ENCODE results near the gene KCNIP4. TPM values are rescaled to one million over a fixed set of nuclear protein-coding genes. Genes with fewer than 3 reads are reported as not detected.

The KCNIP4 gene
- total and polyA plus RNA-seq, 2 of the 8 experiments (the other 6 are each of a cell fraction or from before 2014, with no cell fraction given): 0.06 TPM; not detected in 1

DNA sequence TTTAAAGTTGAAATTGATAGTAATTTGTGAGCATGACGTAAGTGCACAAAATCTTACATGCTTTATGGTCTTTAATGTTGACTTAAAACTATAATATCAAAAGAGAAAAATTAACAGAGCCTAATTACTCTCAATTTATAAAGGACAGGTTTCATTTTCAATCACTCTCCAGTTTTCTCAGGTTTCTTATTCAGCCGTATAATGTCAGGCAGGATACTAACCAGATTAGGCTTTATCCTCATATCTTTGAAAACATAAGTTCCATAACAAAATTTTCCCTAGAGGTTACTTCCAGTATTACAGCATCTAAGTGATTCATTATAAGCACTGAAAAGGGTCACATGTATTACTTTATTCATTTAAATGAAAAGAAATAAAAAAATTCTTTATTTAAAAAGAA lies 756.2 kb downstream of the KCNIP4 start (continued):
- TF ChIP-seq, protein P1, sequence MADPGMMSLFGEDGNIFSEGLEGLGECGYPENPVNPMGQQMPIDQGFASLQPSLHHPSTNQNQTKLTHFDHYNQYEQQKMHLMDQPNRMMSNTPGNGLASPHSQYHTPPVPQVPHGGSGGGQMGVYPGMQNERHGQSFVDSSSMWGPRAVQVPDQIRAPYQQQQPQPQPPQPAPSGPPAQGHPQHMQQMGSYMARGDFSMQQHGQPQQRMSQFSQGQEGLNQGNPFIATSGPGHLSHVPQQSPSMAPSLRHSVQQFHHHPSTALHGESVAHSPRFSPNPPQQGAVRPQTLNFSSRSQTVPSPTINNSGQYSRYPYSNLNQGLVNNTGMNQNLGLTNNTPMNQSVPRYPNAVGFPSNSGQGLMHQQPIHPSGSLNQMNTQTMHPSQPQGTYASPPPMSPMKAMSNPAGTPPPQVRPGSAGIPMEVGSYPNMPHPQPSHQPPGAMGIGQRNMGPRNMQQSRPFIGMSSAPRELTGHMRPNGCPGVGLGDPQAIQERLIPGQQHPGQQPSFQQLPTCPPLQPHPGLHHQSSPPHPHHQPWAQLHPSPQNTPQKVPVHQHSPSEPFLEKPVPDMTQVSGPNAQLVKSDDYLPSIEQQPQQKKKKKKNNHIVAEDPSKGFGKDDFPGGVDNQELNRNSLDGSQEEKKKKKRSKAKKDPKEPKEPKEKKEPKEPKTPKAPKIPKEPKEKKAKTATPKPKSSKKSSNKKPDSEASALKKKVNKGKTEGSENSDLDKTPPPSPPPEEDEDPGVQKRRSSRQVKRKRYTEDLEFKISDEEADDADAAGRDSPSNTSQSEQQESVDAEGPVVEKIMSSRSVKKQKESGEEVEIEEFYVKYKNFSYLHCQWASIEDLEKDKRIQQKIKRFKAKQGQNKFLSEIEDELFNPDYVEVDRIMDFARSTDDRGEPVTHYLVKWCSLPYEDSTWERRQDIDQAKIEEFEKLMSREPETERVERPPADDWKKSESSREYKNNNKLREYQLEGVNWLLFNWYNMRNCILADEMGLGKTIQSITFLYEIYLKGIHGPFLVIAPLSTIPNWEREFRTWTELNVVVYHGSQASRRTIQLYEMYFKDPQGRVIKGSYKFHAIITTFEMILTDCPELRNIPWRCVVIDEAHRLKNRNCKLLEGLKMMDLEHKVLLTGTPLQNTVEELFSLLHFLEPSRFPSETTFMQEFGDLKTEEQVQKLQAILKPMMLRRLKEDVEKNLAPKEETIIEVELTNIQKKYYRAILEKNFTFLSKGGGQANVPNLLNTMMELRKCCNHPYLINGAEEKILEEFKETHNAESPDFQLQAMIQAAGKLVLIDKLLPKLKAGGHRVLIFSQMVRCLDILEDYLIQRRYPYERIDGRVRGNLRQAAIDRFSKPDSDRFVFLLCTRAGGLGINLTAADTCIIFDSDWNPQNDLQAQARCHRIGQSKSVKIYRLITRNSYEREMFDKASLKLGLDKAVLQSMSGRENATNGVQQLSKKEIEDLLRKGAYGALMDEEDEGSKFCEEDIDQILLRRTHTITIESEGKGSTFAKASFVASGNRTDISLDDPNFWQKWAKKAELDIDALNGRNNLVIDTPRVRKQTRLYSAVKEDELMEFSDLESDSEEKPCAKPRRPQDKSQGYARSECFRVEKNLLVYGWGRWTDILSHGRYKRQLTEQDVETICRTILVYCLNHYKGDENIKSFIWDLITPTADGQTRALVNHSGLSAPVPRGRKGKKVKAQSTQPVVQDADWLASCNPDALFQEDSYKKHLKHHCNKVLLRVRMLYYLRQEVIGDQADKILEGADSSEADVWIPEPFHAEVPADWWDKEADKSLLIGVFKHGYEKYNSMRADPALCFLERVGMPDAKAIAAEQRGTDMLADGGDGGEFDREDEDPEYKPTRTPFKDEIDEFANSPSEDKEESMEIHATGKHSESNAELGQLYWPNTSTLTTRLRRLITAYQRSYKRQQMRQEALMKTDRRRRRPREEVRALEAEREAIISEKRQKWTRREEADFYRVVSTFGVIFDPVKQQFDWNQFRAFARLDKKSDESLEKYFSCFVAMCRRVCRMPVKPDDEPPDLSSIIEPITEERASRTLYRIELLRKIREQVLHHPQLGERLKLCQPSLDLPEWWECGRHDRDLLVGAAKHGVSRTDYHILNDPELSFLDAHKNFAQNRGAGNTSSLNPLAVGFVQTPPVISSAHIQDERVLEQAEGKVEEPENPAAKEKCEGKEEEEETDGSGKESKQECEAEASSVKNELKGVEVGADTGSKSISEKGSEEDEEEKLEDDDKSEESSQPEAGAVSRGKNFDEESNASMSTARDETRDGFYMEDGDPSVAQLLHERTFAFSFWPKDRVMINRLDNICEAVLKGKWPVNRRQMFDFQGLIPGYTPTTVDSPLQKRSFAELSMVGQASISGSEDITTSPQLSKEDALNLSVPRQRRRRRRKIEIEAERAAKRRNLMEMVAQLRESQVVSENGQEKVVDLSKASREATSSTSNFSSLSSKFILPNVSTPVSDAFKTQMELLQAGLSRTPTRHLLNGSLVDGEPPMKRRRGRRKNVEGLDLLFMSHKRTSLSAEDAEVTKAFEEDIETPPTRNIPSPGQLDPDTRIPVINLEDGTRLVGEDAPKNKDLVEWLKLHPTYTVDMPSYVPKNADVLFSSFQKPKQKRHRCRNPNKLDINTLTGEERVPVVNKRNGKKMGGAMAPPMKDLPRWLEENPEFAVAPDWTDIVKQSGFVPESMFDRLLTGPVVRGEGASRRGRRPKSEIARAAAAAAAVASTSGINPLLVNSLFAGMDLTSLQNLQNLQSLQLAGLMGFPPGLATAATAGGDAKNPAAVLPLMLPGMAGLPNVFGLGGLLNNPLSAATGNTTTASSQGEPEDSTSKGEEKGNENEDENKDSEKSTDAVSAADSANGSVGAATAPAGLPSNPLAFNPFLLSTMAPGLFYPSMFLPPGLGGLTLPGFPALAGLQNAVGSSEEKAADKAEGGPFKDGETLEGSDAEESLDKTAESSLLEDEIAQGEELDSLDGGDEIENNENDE (IDR thresholded peaks at IDR 0.05; ENCODE audit: insufficient replicate concordance, low read length): no peak
- TF ChIP-seq POLR2A (IDR thresholded peaks at IDR 0.05; ENCODE audit: control extremely low read depth in 1 of 2, low read depth in 2 of 2, low read length in 2 of 2): no peak
- TF ChIP-seq EZH2 (IDR thresholded peaks at IDR 0.05; ENCODE audit: low read depth, low read length, severe bottlenecking): no peak
- no peak for TF ChIP-seq FOSL1 (IDR thresholded peaks at IDR 0.05; ENCODE audit: insufficient read depth, low read depth, low read length)
- TF ChIP-seq SRF (IDR thresholded peaks at IDR 0.05; ENCODE audit: low read depth, low read length): no peak
- no peak for TF ChIP-seq RBBP5 (IDR thresholded peaks at IDR 0.05; ENCODE audit: borderline replicate concordance, low read depth, low read length)
- no peak for TF ChIP-seq NRF1 (IDR thresholded peaks at IDR 0.05; ENCODE audit: low read depth, low read length)

Measured in H1 (cell line).